Psoas muscle (tissue), 8 donors: ENCODE measurements around the gene FMNL2. TPM values are rescaled to one million over a fixed set of nuclear protein-coding genes. Genes with fewer than 3 reads are reported as not detected.

Source experiments
- ATAC-seq, 4 donors: fragments of 200-7000 bp; cut with Tn5 transposase; one replicate each; pipeline ENCODE4 v1.9.1; 2020; ENCODE audit warnings: moderate library complexity in 3 of 4, mild to moderate bottlenecking in 2 of 4
- DNase-seq, 2 donors: peaks; one replicate each; pipeline ENCODE4 v3.0.0-alpha.2; 2020
- H3K27ac ChIP-seq: fragments of 200-600 bp; one replicate; pipeline ENCODE4 v1.8.0; 2022
- H3K27me3 ChIP-seq, 3 donors: fragments of 200-600 bp in 1 of 3; one replicate each; pipeline versions ENCODE4 v1.6.1 to v1.8.0; 2013 to 2022; ENCODE audit warnings: low read length in 2 of 3, mild to moderate bottlenecking in 2 of 3, moderate library complexity in 1 of 3; ENCODE audit not compliant: insufficient read depth in 3 of 3
- H3K36me3 ChIP-seq, 2 donors: fragments of 200-600 bp in 1 of 2; one replicate each; pipeline versions ENCODE4 v1.6.1 to v1.8.0; 2013 to 2022; ENCODE audit warnings: low read depth in 1 of 2, mild to moderate bottlenecking in 1 of 2, moderate library complexity in 1 of 2; ENCODE audit not compliant: insufficient read depth in 1 of 2
- H3K4me1 ChIP-seq: fragments of 200-600 bp; one replicate; pipeline ENCODE4 v1.8.0; 2022
- H3K4me3 ChIP-seq: fragments of 200-600 bp; one replicate; pipeline ENCODE4 v1.8.0; 2022; ENCODE audit warnings: mild to moderate bottlenecking
- H3K9me3 ChIP-seq: fragments of 200-600 bp; one replicate; pipeline ENCODE4 v1.8.0; 2022
- CTCF ChIP-seq: fragments of 200-600 bp; IDR thresholded peaks from one replicate; pipeline ENCODE4 v1.8.0; 2022; ENCODE audit warnings: antibody characterized with exemption
- WGBS, 3 donors: extraction: QIAGEN DNeasy Blood & Tissue Kit; methylation state at CpG; one replicate each; pipeline versions ENCODE4 v1.1.6 to v1.1.7; 2013; 5-methylcytosine and 5-hydroxymethylcytosine counted together
- intact Hi-C, 2 donors: fragments of 100-400 bp; cut with DNase I; formaldehyde crosslinking; loops; one replicate each; pipeline versions ENCODE4 v1.11.0 to v1.14.2; 2022
- polyA plus RNA-seq, 3 donors: library from polyadenylated mRNA; stranded (reverse); fragments of 200-250 nt; gene quantifications; one replicate each; pipeline ENCODE4 v1.2.3, GENCODE V29; 2013
- total RNA-seq, 4 donors: library from RNA; stranded (reverse); fragmentation: NEBNext Ultra II Directional in 2 of 4; extraction: Animal tissue kit (Norgen Biotek cat#: 25700) in 2 of 4; gene quantifications; one replicate each; pipeline versions ENCODE4 v1.2.1 to v1.2.4, GENCODE V29; 2021 to 2023
- donor health status: healthy with polysubstance abuse.
- donor health status: DM: no; HTN: no; CAD: no; lungs with moderate emphysema.
- donor health status: Bipolar disorder and iron deficiency.
- donor health status: healthy.
- donor health status: DM: yes; HTN: yes; CAD: no.
- donor health status: DM: no; HTN: no; CAD: no.
- donor health status: DM: no; HTN: no; CAD: no.
- donor health status: DM: yes; HTN: yes; CAD: no.

Gene FMNL2
- total and polyA plus RNA-seq, 7 donors = 6.6 to 18.2 (median 11.0) TPM

- peak; percentile 57 to 69 (median 62) for ATAC-seq
- H3K27me3 ChIP-seq = no peaks in the 10 kb centered on the region
- intact Hi-C loops = no loop called here
- no peak for DNase-seq
- H3K4me1 ChIP-seq = peaks cover 61% of the 10 kb centered on the region
- no peak overlapping the region for H3K4me3 ChIP-seq
- TF ChIP-seq CTCF = no peak
- peak overlapping the region; percentile 46 for H3K27ac ChIP-seq
- 26 to 34% (median 29%) methylated on average over 3 of the region's 3 CpGs for WGBS, 3 donors
- no peaks in the 10 kb centered on the region for H3K9me3 ChIP-seq
- H3K36me3 ChIP-seq = no peaks in the 10 kb centered on the region
Measured at GRCh38 chr2:152445791-152446201, 110.8 kb downstream of the FMNL2 start.

GRCh38 chr2:152446213-152446612 lies 111.2 kb downstream of the FMNL2 start:
- peak overlapping the region; percentile 46 for H3K27ac ChIP-seq
- no peaks in the 10 kb centered on the region for H3K9me3 ChIP-seq

GRCh38 chr2:152447897-152448296 lies 112.9 kb downstream of the FMNL2 start:
- Histone ChIP-seq H3K4me1 (peaks cover 64% of the 10 kb centered on the region), H3K9me3 (no peaks in the 10 kb centered on the region), H3K27me3 (no peaks in the 10 kb centered on the region), H3K27ac (no peak overlapping the region), H3K36me3 (no peaks in the 10 kb centered on the region), H3K4me3 (no peak overlapping the region)
- no peak for DNase-seq
- no peak for TF ChIP-seq CTCF
- 92 to 98% (median 92%) methylated on average over 1 of the region's 1 CpG for WGBS, 3 donors
- intact Hi-C loops = no loop called here
- no peak for ATAC-seq

More at GRCh38 chr2:152446213-152446612, 111.2 kb downstream of the FMNL2 start:
- DNase-seq (no peak), ATAC-seq (peak in 2 of 4 donors; percentile 18 to 26)
- Histone ChIP-seq H3K27me3 (no peaks in the 10 kb centered on the region), H3K4me3 (no peak overlapping the region), H3K4me1 (peaks cover 61% of the 10 kb centered on the region), H3K36me3 (no peaks in the 10 kb centered on the region)
- intact Hi-C loops = no loop called here
- TF ChIP-seq CTCF = no peak
- WGBS, 3 donors = 29 to 56% (median 32%) methylated on average over 1 of the region's 1 CpG

- no peak overlapping the region for H3K4me3 ChIP-seq
- no peak for TF ChIP-seq CTCF
- H3K9me3 ChIP-seq = no peaks in the 10 kb centered on the region
- no peak for ATAC-seq
- no peak overlapping the region for H3K27ac ChIP-seq
- intact Hi-C loops = no loop called here
- no peaks in the 10 kb centered on the region for H3K27me3 ChIP-seq
- no peaks in the 10 kb centered on the region for H3K36me3 ChIP-seq
- H3K4me1 ChIP-seq = peaks cover 68% of the 10 kb centered on the region
- no peak for DNase-seq
- WGBS, 3 donors = 92 to 94% (median 93%) methylated on average over 5 of the region's 5 CpGs
Measured at GRCh38 chr2:152448606-152449005, 113.6 kb downstream of the FMNL2 start.

GRCh38 chr2:152449578-152449977 lies 114.6 kb downstream of the FMNL2 start:
- no peak for TF ChIP-seq CTCF
- 76 to 91% (median 82%) methylated on average over 3 of the region's 3 CpGs for WGBS, 3 donors
- peaks cover 58% of the 10 kb centered on the region for H3K4me1 ChIP-seq
- H3K27me3 ChIP-seq = no peaks in the 10 kb centered on the region
- intact Hi-C loops = no loop called here
- no peak for DNase-seq
- H3K27ac ChIP-seq = no peak overlapping the region
- no peaks in the 10 kb centered on the region for H3K9me3 ChIP-seq
- ATAC-seq = no peak
- no peak overlapping the region for H3K4me3 ChIP-seq
- H3K36me3 ChIP-seq = no peaks in the 10 kb centered on the region
